Activated T-helper 2 cell treated with anti-CD3 and anti-CD28 coated beads, Interferon-gamma antibody, Interleukin-2, Interleukin-4, amounts not matched to agents 10 μg/mL and 5 μg/mL and 100 μg/mL, durations not matched to agents 14 hours and 24 hours and 36 hours (primary cell): Measurements from ENCODE around the gene GPR139. TPM values are rescaled to one million over a fixed set of nuclear protein-coding genes. Genes with fewer than 3 reads are reported as not detected.

ENCODE experiments used
- DNase-seq: peaks from one replicate; pipeline ENCODE4 v3.0.0; 2021; ENCODE audit warnings: low spot score
- H3K27ac Mint-ChIP-seq: one replicate; pipeline ENCODE4 v1.8.0; 2021; ENCODE audit warnings: mixed read lengths
- H3K27me3 Mint-ChIP-seq: one replicate; pipeline ENCODE4 v1.8.0; 2021; ENCODE audit warnings: low read depth, mixed read lengths
- H3K36me3 Mint-ChIP-seq: one replicate; pipeline ENCODE4 v1.8.0; 2021; ENCODE audit warnings: low read depth, mixed read lengths
- H3K4me1 Mint-ChIP-seq: one replicate; pipeline ENCODE4 v1.8.0; 2021; ENCODE audit warnings: low read depth, mixed read lengths
- H3K4me3 Mint-ChIP-seq: one replicate; pipeline ENCODE4 v1.8.0; 2021; ENCODE audit warnings: low read depth, mild to moderate bottlenecking, moderate library complexity, mixed read lengths
- H3K9me3 Mint-ChIP-seq: one replicate; pipeline ENCODE4 v1.8.0; 2021; ENCODE audit warnings: mixed read lengths
- intact Hi-C: fragments of 100-400 bp; cut with micrococcal nuclease; formaldehyde crosslinking; loops from one replicate; pipeline ENCODE4 v1.15.1; 2023
- total RNA-seq: library from RNA; stranded (reverse); gene quantifications from 2 replicates; pipeline ENCODE4 v1.2.3, GENCODE V29; 2022

The GPR139 gene
- total RNA-seq, 1 donor from 2014 or later: not detected

GRCh38 chr16:20045886-20046285, 27.8 kb downstream of the GPR139 start:
- no peaks in the 10 kb centered on the region for H3K4me1 Mint-ChIP-seq
- no peak overlapping the region for H3K4me3 Mint-ChIP-seq

DNA sequence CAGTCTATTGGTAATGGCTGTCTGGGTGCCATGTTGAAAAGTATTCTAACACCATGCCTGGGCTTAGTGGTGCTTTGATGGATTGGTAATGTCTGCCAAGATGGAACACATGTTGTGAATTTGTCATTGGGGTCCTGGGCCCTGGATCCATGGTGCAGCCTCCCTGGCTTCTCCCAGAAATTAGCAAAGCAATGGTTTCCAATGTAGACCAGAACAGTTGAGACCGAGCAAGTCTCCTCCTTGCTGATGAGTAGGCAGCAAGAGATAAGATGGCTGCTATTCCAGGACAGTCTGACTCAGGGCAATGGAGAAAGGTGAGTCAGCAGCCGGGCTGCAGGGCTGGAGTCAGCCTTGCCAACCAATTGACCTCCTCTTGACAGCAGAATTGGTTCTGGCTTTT, 30.8 kb downstream of the GPR139 start:
- DNase-seq: no peak
- Mint-ChIP-seq H3K4me1 (no peaks in the 10 kb centered on the region), H3K27ac (no peak overlapping the region), H3K36me3 (no peaks in the 10 kb centered on the region), H3K9me3 (no peaks in the 10 kb centered on the region), H3K27me3 (no peaks in the 10 kb centered on the region), H3K4me3 (no peak overlapping the region)
- intact Hi-C loops: no loop called here

More at GRCh38 chr16:20045886-20046285, 27.8 kb downstream of the GPR139 start:
- no peak for DNase-seq
- Mint-ChIP-seq H3K9me3 (no peaks in the 10 kb centered on the region), H3K36me3 (no peaks in the 10 kb centered on the region), H3K27me3 (no peaks in the 10 kb centered on the region), H3K27ac (no peak overlapping the region)
- intact Hi-C loops: no loop called here

- H3K27ac Mint-ChIP-seq: no peak overlapping the region
- no peaks in the 10 kb centered on the region for H3K36me3 Mint-ChIP-seq
- no peak overlapping the region for H3K4me3 Mint-ChIP-seq
- no peak for DNase-seq
- intact Hi-C loops: no loop called here
- H3K4me1 Mint-ChIP-seq: no peaks in the 10 kb centered on the region
- H3K9me3 Mint-ChIP-seq: no peaks in the 10 kb centered on the region
- H3K27me3 Mint-ChIP-seq: no peaks in the 10 kb centered on the region
Observed at GRCh38 chr16:20041924-20042596, 31.6 kb downstream of the GPR139 start.

GRCh38 chr16:20040011-20040410, 33.7 kb downstream of the GPR139 start:
- H3K27ac Mint-ChIP-seq: no peak overlapping the region
- no peaks in the 10 kb centered on the region for H3K4me1 Mint-ChIP-seq
- no peak for DNase-seq
- no peaks in the 10 kb centered on the region for H3K9me3 Mint-ChIP-seq
- no peak overlapping the region for H3K4me3 Mint-ChIP-seq
- H3K27me3 Mint-ChIP-seq: no peaks in the 10 kb centered on the region
- intact Hi-C loops: no loop called here
- no peaks in the 10 kb centered on the region for H3K36me3 Mint-ChIP-seq

DNA sequence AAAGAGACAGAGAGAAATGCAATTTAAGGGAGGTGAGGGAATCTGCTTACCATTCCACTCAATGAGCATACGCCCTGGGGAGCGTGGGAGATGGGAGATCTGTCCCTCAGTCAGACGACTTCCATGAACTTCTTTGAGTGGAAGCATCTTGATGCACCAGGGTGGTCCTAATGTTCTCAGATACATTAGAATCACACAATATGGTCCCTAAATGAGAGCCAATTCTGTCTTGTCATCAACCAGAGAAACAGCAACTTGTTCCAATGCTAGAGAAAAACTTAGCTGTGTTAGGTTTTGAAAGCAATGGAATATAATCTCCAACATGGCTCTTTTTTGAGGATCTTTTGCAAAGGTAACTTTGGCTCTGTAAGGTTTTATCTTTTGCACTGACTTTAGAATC, 44.1 kb downstream of the GPR139 start:
- Mint-ChIP-seq H3K27ac (no peak overlapping the region), H3K27me3 (no peaks in the 10 kb centered on the region), H3K4me3 (no peak overlapping the region), H3K9me3 (no peaks in the 10 kb centered on the region), H3K4me1 (no peaks in the 10 kb centered on the region), H3K36me3 (no peaks in the 10 kb centered on the region)
- intact Hi-C loops: no loop called here
- no peak for DNase-seq

DNA sequence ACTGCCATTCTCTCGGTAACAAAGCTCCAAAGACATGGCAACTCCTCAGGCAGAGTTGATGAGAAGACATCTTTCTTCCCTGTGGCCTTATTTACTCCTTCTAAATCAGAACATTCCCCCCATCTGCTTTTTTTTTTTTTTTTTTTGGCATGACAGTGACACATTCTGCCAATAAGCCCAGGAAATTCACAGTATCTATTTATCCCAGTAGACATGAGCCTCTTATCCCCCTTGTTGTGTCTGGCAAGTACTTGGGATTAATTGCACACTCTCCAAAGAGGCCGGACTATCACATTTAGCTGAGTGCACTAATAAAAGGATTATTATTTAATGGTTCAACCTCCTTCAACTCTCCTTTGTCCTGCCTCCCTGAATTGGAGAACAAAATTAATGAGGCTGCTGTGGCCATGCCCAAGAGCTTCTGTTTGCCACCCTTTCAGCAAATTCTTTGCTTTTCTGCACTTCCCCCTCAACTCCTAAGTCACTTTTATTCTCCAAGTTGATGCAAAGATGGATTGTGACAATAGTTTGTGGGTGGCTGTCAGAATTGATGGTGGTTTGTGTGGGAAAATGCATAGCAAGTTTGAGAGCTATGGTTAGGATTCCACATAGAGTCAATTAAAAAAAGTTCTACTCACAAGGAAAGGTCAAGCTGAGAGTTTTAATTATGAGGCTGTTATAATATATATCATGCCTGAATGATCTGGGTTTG, 47.2 kb downstream of the GPR139 start:
- Mint-ChIP-seq H3K9me3 (peaks cover 6% of the 10 kb centered on the region), H3K36me3 (no peaks in the 10 kb centered on the region), H3K27ac (no peak overlapping the region), H3K4me1 (no peaks in the 10 kb centered on the region), H3K4me3 (no peak overlapping the region), H3K27me3 (no peaks in the 10 kb centered on the region)
- no peak for DNase-seq
- intact Hi-C loops: no loop called here

DNA sequence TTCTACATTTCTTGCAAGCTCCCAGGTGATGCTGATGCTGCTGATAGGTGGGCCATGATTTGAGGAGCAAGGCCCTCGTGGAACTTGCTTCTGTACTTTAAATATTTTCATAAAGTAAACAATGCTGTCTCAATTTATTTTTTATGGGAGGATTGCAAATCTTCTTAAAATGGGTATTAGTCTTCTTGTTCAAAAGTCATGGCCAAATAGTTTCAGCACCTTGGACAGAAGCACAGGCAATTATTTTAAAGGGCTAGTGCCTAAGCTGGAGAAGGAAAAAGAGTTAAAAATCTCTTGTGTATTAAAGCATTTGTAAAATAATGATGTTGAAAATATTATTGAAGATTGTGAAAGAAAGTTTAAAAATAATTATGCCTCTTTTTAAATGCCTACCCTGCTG, 50.5 kb downstream of the GPR139 start:
- no peak overlapping the region for H3K27ac Mint-ChIP-seq
- no peak overlapping the region for H3K4me3 Mint-ChIP-seq
- H3K9me3 Mint-ChIP-seq: peaks cover 10% of the 10 kb centered on the region
- no peaks in the 10 kb centered on the region for H3K4me1 Mint-ChIP-seq
- H3K36me3 Mint-ChIP-seq: no peaks in the 10 kb centered on the region
- H3K27me3 Mint-ChIP-seq: no peaks in the 10 kb centered on the region
- intact Hi-C loops: no loop called here
- no peak for DNase-seq

- Mint-ChIP-seq H3K4me1 (no peaks in the 10 kb centered on the region), H3K36me3 (no peaks in the 10 kb centered on the region), H3K27me3 (no peaks in the 10 kb centered on the region), H3K4me3 (no peak overlapping the region), H3K9me3 (peaks cover 10% of the 10 kb centered on the region), H3K27ac (no peak overlapping the region)
- DNase-seq: no peak
- intact Hi-C loops: no loop called here
Observed at GRCh38 chr16:20020976-20021375, 52.7 kb downstream of the GPR139 start.

DNA sequence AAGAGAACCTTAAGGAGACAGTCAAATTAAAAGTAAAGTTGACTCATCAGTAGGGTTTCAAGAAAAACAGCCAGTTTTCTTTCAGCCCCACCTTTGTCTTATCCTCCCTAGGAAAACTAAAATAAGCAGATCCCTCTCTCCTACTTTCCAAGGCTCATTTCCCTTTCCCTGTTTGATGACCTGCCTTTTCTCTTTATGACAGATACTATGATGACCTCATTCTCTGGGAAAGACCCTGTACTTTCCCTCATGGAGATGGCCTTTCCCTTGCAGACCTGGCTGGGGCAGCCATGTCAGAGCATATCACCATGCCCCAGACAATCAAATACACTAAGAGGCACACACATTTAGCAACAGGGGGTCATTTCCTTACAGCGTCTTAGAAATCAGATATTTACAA, 53.6 kb downstream of the GPR139 start:
- intact Hi-C loops: no loop called here
- no peaks in the 10 kb centered on the region for H3K27me3 Mint-ChIP-seq
- H3K36me3 Mint-ChIP-seq: no peaks in the 10 kb centered on the region
- no peaks in the 10 kb centered on the region for H3K4me1 Mint-ChIP-seq
- H3K4me3 Mint-ChIP-seq: no peak overlapping the region
- peaks cover 10% of the 10 kb centered on the region for H3K9me3 Mint-ChIP-seq
- no peak overlapping the region for H3K27ac Mint-ChIP-seq
- no peak for DNase-seq

GRCh38 chr16:20016234-20016633, 57.5 kb downstream of the GPR139 start:
- Mint-ChIP-seq H3K27ac (no peak overlapping the region), H3K9me3 (peaks cover 4% of the 10 kb centered on the region), H3K36me3 (no peaks in the 10 kb centered on the region), H3K27me3 (no peaks in the 10 kb centered on the region), H3K4me1 (no peaks in the 10 kb centered on the region), H3K4me3 (no peak overlapping the region)
- no peak for DNase-seq
- intact Hi-C loops: no loop called here

GRCh38 chr16:20004931-20005330, 68.8 kb downstream of the GPR139 start:
- H3K4me1 Mint-ChIP-seq: no peaks in the 10 kb centered on the region
- no peak overlapping the region for H3K4me3 Mint-ChIP-seq
- H3K27me3 Mint-ChIP-seq: no peaks in the 10 kb centered on the region
- no peak overlapping the region for H3K27ac Mint-ChIP-seq
- intact Hi-C loops: no loop called here
- H3K9me3 Mint-ChIP-seq: no peaks in the 10 kb centered on the region
- no peaks in the 10 kb centered on the region for H3K36me3 Mint-ChIP-seq
- no peak for DNase-seq

GRCh38 chr16:20002936-20003335, 70.8 kb downstream of the GPR139 start:
- Mint-ChIP-seq H3K4me1 (no peaks in the 10 kb centered on the region), H3K36me3 (no peaks in the 10 kb centered on the region), H3K9me3 (no peaks in the 10 kb centered on the region), H3K4me3 (no peak overlapping the region), H3K27ac (no peak overlapping the region), H3K27me3 (no peaks in the 10 kb centered on the region)
- no peak for DNase-seq
- intact Hi-C loops: no loop called here

DNA sequence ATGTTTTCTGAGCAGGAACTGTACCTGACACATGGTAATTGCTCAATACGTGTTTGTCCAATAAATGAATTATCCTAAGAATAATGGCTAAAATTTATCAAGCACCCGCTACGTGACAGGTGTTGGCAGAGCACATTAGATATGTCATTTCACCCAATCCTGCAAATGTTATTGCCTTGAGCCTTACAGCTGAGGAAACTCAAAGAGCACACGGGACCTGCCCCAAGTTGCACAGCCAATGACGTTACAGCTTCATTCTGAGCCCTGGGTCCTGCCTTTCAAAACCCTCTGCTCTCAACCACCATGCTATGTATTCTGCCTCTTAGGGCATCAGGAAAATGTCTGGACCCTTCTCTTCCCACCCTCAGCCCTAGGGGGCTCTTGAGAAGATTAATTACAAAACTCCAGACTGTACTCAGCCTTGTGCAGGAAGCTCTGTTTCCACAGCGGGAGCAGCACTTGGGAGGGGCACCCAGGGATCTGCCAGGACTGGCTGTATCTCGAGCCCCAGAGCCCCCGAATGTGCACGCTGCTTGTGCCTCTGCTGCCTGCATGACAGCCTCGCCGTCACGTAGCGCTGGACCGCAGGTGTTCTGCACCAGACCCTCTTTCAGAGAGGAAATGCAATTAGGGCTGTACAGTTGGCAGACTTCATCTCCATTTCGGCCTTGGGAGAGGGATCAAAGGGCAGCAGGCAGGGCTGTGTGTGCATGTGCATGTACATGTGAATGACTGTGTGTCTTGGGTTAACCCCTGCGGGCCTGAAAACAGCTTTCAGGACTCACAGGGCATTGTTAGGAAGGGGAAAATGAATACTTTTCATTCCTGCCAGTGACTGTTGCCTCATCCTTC, 71.6 kb downstream of the GPR139 start:
- no peak for DNase-seq
- no peaks in the 10 kb centered on the region for H3K9me3 Mint-ChIP-seq
- no peak overlapping the region for H3K4me3 Mint-ChIP-seq
- intact Hi-C loops: no loop called here
- no peaks in the 10 kb centered on the region for H3K4me1 Mint-ChIP-seq
- H3K36me3 Mint-ChIP-seq: no peaks in the 10 kb centered on the region
- H3K27ac Mint-ChIP-seq: no peak overlapping the region
- H3K27me3 Mint-ChIP-seq: no peaks in the 10 kb centered on the region
